Trophoblast cell (in vitro differentiated cells and primary cell): ENCODE measurements around the gene ANKRD65. TPM values are rescaled to one million over a fixed set of nuclear protein-coding genes. Genes with fewer than 3 reads are reported as not detected.
"Not testable (repeated sequence)": the region's sequence is repeated elsewhere in the genome, so short reads cannot be mapped to it uniquely, and the experiment has no call there.

Experiments used
- DNase-seq, 2 donors: peaks; one replicate each; pipeline ENCODE4 v3.0.0-alpha.2; 2016
- H2AFZ ChIP-seq: 2 replicates; pipeline ENCODE4 v1.6.1; 2013; ENCODE audit warnings: low read length, moderate library complexity, mild to moderate bottlenecking; ENCODE audit not compliant: insufficient read depth, poor library complexity
- H2AK5ac ChIP-seq: 2 replicates; pipeline ENCODE4 v1.6.1; 2013; ENCODE audit warnings: mild to moderate bottlenecking, low read length
- H2BK120ac ChIP-seq: 2 replicates; pipeline ENCODE4 v1.6.1; 2013; ENCODE audit warnings: low read length, mild to moderate bottlenecking, moderate library complexity; ENCODE audit not compliant: insufficient read depth, poor library complexity
- H2BK12ac ChIP-seq: 2 replicates; pipeline ENCODE4 v1.6.1; 2013; ENCODE audit warnings: mild to moderate bottlenecking, low read length, moderate library complexity
- H2BK5ac ChIP-seq: 2 replicates; pipeline ENCODE4 v1.6.1; 2013; ENCODE audit warnings: low read length, low read depth, moderate library complexity, mild to moderate bottlenecking; ENCODE audit not compliant: poor library complexity
- H3K14ac ChIP-seq: 2 replicates; pipeline ENCODE4 v1.6.1; 2013; ENCODE audit warnings: mild to moderate bottlenecking, low read length
- H3K18ac ChIP-seq: 2 replicates; pipeline ENCODE4 v1.6.1; 2013; ENCODE audit warnings: mild to moderate bottlenecking, low read length
- H3K23ac ChIP-seq: 2 replicates; pipeline ENCODE4 v1.6.1; 2013; ENCODE audit warnings: low read length
- H3K27ac ChIP-seq: 2 replicates; pipeline ENCODE4 v1.5.1; 2013; ENCODE audit warnings: low read depth, mild to moderate bottlenecking, inconsistent platforms, low read length, moderate library complexity
- H3K27me3 ChIP-seq: 2 replicates; pipeline ENCODE4 v1.6.1; 2013; ENCODE audit warnings: inconsistent platforms, mild to moderate bottlenecking, low read length, moderate library complexity; ENCODE audit not compliant: insufficient read depth
- H3K36me3 ChIP-seq, 2 experiments: 1 replicate in 1 of 2; 2 replicates in 1 of 2; pipeline ENCODE4 v1.6.1; 2013; ENCODE audit warnings: low read length in 2 of 2, mild to moderate bottlenecking in 2 of 2, moderate library complexity in 1 of 2; ENCODE audit not compliant: insufficient read depth in 2 of 2, control insufficient read depth in 1 of 2
- H3K4ac ChIP-seq: 2 replicates; pipeline ENCODE4 v1.6.1; 2013; ENCODE audit warnings: low read depth, mild to moderate bottlenecking, low read length, moderate library complexity
- H3K4me1 ChIP-seq, 2 experiments: 1 replicate in 1 of 2; 2 replicates in 1 of 2; pipeline ENCODE4 v1.6.1; 2013; ENCODE audit warnings: low read length in 2 of 2, mild to moderate bottlenecking in 2 of 2, moderate library complexity in 1 of 2; ENCODE audit not compliant: insufficient read depth in 2 of 2, control insufficient read depth in 1 of 2
- H3K4me2 ChIP-seq: 2 replicates; pipeline ENCODE4 v1.6.1; 2013; ENCODE audit warnings: inconsistent platforms, mild to moderate bottlenecking, low read length, moderate library complexity
- H3K4me3 ChIP-seq: 2 replicates; pipeline ENCODE4 v1.5.1; 2013; ENCODE audit warnings: mild to moderate bottlenecking, low read depth, low read length, inconsistent platforms
- H3K79me1 ChIP-seq: one replicate; pipeline ENCODE4 v1.6.1; 2013; ENCODE audit warnings: low read length
- H3K79me2 ChIP-seq: 2 replicates; pipeline ENCODE4 v1.6.1; 2013; ENCODE audit warnings: low read length, mild to moderate bottlenecking; ENCODE audit not compliant: control insufficient read depth, insufficient read depth, poor library complexity
- H3K9ac ChIP-seq: 2 replicates; pipeline ENCODE4 v1.6.1; 2013; ENCODE audit warnings: mild to moderate bottlenecking, low read length
- H3K9me3 ChIP-seq: 2 replicates; pipeline ENCODE4 v1.6.1; 2013; ENCODE audit warnings: low read depth, mild to moderate bottlenecking, control low read depth, inconsistent platforms, low read length; ENCODE audit not compliant: insufficient read depth
- H4K12ac ChIP-seq: 2 replicates; pipeline ENCODE4 v1.6.1; 2013; ENCODE audit warnings: low read depth, mild to moderate bottlenecking, low read length, moderate library complexity
- H4K8ac ChIP-seq: 2 replicates; pipeline ENCODE4 v1.6.1; 2013; ENCODE audit warnings: low read depth, mild to moderate bottlenecking, low read length, moderate library complexity
- H4K91ac ChIP-seq: one replicate; pipeline ENCODE4 v1.6.1; 2013; ENCODE audit warnings: low read depth, mild to moderate bottlenecking, low read length, moderate library complexity
- WGBS: extraction: QIAGEN DNeasy Blood & Tissue Kit; methylation state at CpG from one replicate; pipeline ENCODE4 v1.1.7; 2013; ENCODE audit warnings: missing lambda C conversion rate; ENCODE audit not compliant: insufficient read length, insufficient coverage; ENCODE audit errors: extremely low coverage; 5-methylcytosine and 5-hydroxymethylcytosine counted together
- polyA plus RNA-seq: library from polyadenylated mRNA; stranded (reverse); fragments of 200-250 nt; gene quantifications from 2 replicates; pipeline ENCODE4 v1.2.3, GENCODE V29; 2013

Gene ANKRD65
- 3.1 and 3.5 TPM in 2 replicates for polyA plus RNA-seq

DNA sequence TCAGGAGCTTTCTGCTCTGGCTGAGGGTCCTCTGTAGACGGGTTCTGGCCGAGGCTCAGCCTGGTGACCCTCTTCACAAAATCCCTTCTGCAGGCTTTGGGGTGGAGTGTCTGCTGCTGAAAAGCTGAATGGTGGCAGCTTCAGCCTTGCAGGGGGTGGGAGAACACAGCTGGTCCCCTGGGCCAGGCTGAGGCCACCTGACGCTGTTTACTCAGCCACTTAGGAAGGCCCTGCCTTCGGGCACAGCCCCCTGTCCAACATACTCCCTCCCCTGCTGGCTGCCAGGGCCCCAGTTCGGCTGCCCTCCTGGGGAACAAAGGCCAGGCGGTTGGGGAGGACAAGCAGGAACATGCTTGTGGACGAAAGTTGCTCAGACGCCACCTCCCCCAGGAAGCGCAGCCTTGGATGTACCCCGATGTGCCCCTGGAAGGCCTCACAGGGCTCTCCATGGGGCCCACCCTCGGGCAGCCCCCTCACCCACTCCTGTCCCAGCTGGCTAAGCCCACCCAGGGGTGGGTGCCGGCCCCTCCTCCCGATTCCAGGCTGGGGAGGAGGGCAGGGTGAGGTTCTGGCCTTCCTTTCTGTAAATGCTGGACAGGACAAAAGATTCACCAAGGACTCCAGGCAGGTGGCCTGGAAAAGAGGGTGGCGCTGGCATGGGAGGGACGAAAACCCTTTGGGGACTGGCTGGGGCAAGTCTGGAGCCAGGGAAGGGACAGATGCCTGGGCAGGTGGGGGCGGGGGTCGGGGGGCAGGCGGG is at the start of gene ANKRD65:
ANKRD65 (minus strand) TSS at position 130 of the 760 bp plus-strand sequence. CDS start 271 bp downstream, outside the sequence.
- Histone ChIP-seq H4K91ac (peak within 1 kb of the TSS; percentile 100), H3K4me1 (peaks cover 43 to 44% of the 10 kb centered on the region in 2 experiments), H4K8ac (peak within 1 kb of the TSS; percentile 94), H3K14ac (peak within 1 kb of the TSS; percentile 98), H2BK12ac (peak within 1 kb of the TSS; percentile 98), H2BK5ac (peak within 1 kb of the TSS; percentile 96), H4K12ac (peak within 1 kb of the TSS; percentile 58), H2BK120ac (peak within 1 kb of the TSS; percentile 100), H2AFZ (peak within 1 kb of the TSS; percentile 84), H3K18ac (peak within 1 kb of the TSS; percentile 86), H3K23ac (no peak within 1 kb of the TSS), H3K9ac (no peak within 1 kb of the TSS), H2AK5ac (peak within 1 kb of the TSS; percentile 98), H3K79me2 (peaks cover 13% of the 10 kb centered on the region), H3K79me1 (peaks cover 35% of the 10 kb centered on the region), H3K27me3 (no peaks in the 10 kb centered on the region), H3K36me3 (no peaks in the 10 kb centered on the region), H3K4me3 (peak within 1 kb of the TSS; percentile 54), H3K27ac (peak within 1 kb of the TSS; percentile 92), H3K9me3 (no peaks in the 10 kb centered on the region), H3K4me2 (peak within 1 kb of the TSS; percentile 57), H3K4ac (peak within 1 kb of the TSS; percentile 91)
- no CpG with 5 or more reads among the region's 18 CpGs for WGBS
- DNase-seq = no peak

- not testable (repeated sequence) for H3K14ac ChIP-seq, H3K79me1 ChIP-seq, H3K27ac ChIP-seq, H2AFZ ChIP-seq, H3K23ac ChIP-seq, H3K27me3 ChIP-seq, H3K9me3 ChIP-seq, H3K4me3 ChIP-seq, H4K91ac ChIP-seq, H2BK12ac ChIP-seq, H3K36me3 ChIP-seq, H3K79me2 ChIP-seq, H2AK5ac ChIP-seq, H3K18ac ChIP-seq, H3K4ac ChIP-seq, H4K8ac ChIP-seq, H3K4me2 ChIP-seq, H4K12ac ChIP-seq, H2BK120ac ChIP-seq, H2BK5ac ChIP-seq, DNase-seq, H3K9ac ChIP-seq
- peaks cover 2 to 10% of the 10 kb centered on the region in 2 experiments for H3K4me1 ChIP-seq
- WGBS = no CpG with 5 or more reads among the region's 44 CpGs
Observed at GRCh38 chr1:1468196-1468985, 47.3 kb upstream of the ANKRD65 start.

GRCh38 chr1:1463312-1463711 is 42.2 kb upstream of the ANKRD65 start:
- no CpG with 5 or more reads among the region's 7 CpGs for WGBS
- Histone ChIP-seq H3K36me3 (no peaks in the 10 kb centered on the region), H3K4me1 (peaks cover 0 to 6% of the 10 kb centered on the region in 2 experiments), H4K8ac (no peak overlapping the region), H3K79me1 (no peaks in the 10 kb centered on the region), H4K12ac (no peak overlapping the region), H3K14ac (no peak overlapping the region), H3K9me3 (no peaks in the 10 kb centered on the region), H3K18ac (no peak overlapping the region), H2BK12ac (no peak overlapping the region), H2AK5ac (no peak overlapping the region), H3K4me3 (no peak overlapping the region), H3K4me2 (no peak overlapping the region), H3K79me2 (no peaks in the 10 kb centered on the region), H2AFZ (no peak overlapping the region), H4K91ac (no peak overlapping the region), H3K9ac (no peak overlapping the region), H3K27ac (no peak overlapping the region), H3K23ac (no peak overlapping the region), H3K27me3 (no peaks in the 10 kb centered on the region), H3K4ac (no peak overlapping the region), H2BK5ac (no peak overlapping the region), H2BK120ac (no peak overlapping the region)
- no peak for DNase-seq

- H3K27me3 ChIP-seq = no peaks in the 10 kb centered on the region
- no peak overlapping the region for H2AK5ac ChIP-seq
- no peak overlapping the region for H2BK5ac ChIP-seq
- no peak overlapping the region for H3K18ac ChIP-seq
- H3K23ac ChIP-seq = no peak overlapping the region
- no peak overlapping the region for H3K14ac ChIP-seq
- no peak overlapping the region for H3K4me3 ChIP-seq
- H2BK120ac ChIP-seq = no peak overlapping the region
- no peaks in the 10 kb centered on the region for H3K36me3 ChIP-seq
- no peak overlapping the region for H2AFZ ChIP-seq
- H2BK12ac ChIP-seq = no peak overlapping the region
- no peaks in the 10 kb centered on the region for H3K79me1 ChIP-seq
- peaks cover 0 to 6% of the 10 kb centered on the region in 2 experiments for H3K4me1 ChIP-seq
- no peak overlapping the region for H3K4me2 ChIP-seq
- H3K9me3 ChIP-seq = no peaks in the 10 kb centered on the region
- H3K4ac ChIP-seq = no peak overlapping the region
- no peak overlapping the region for H4K12ac ChIP-seq
- H3K9ac ChIP-seq = no peak overlapping the region
- no peak overlapping the region for H3K27ac ChIP-seq
- no peak overlapping the region for H4K8ac ChIP-seq
- no peaks in the 10 kb centered on the region for H3K79me2 ChIP-seq
- no peak overlapping the region for H4K91ac ChIP-seq
- no CpG with 5 or more reads among the region's 26 CpGs for WGBS
- DNase-seq = peak in 1 of 2 donors; percentile 9
Observed at GRCh38 chr1:1462318-1462966, 41.4 kb upstream of the ANKRD65 start.
